ENCODE measurements around the gene NAPB. TPM values are rescaled to one million over a fixed set of nuclear protein-coding genes. Genes with fewer than 3 reads are reported as not detected.
"Not testable (repeated sequence)": the region's sequence is repeated elsewhere in the genome, so short reads cannot be mapped to it uniquely, and the experiment has no call there.

Gene NAPB
- total RNA-seq, 1 experiment from 2014 or later, result 5.8 TPM

GRCh38 chr20:23349338-23350195 is 71.7 kb downstream of the NAPB start:
- in situ Hi-C loops (cut with HindIII; ENCODE audit: low pct_unique_long_range_greater_than_20kb, low sequenced_read_pairs), result no loop called here
- BruUV-seq (replicated peaks), result TSS peak; percentile 85

GRCh38 chr20:23348510-23348909 is 72.8 kb downstream of the NAPB start:
- DNase-seq (ENCODE audit: low read depth, low spot score); H3K4me3 ChIP-seq (ENCODE audit: low read depth in 2 of 2, low read length in 2 of 2); H3K27me3 ChIP-seq (ENCODE audit: control insufficient read depth, insufficient read depth, low read length); POLR2A ChIA-PET; ATAC-seq; H3K9me3 ChIP-seq (ENCODE audit: control insufficient read depth, insufficient read depth, low read depth, low read length); in situ Hi-C loops (cut with HindIII; ENCODE audit: low pct_unique_long_range_greater_than_20kb, low sequenced_read_pairs); BruUV-seq (replicated peaks); CTCF ChIA-PET; H3K36me3 ChIP-seq (ENCODE audit: control insufficient read depth, insufficient read depth, low read length); H3K27ac ChIP-seq (ENCODE audit: low read length): not testable (repeated sequence)
- intact Hi-C loops (cut with micrococcal nuclease; ENCODE audit: unreplicated experiment), result loop anchor here (10.0 kb wide), 2 partner anchors 94 to 1014 kb away; no protein-coding TSS in a partner anchor
- H3K4me1 ChIP-seq (ENCODE audit: control insufficient read depth, insufficient read depth, low read length), result peaks cover 17% of the 10 kb centered on the region

More at GRCh38 chr20:23349338-23350195, 71.7 kb downstream of the NAPB start:
- ChIA-PET POLR2A (interaction anchor here (0.6 to 1.0 kb wide), 4 partner anchors 9 to 761 kb away, joined by 3 to 12 read pairs (median 4); no protein-coding TSS in a partner anchor), CTCF (interaction anchor here (0.6 to 1.1 kb wide), 8 partner anchors 9 to 1010 kb away, joined by 3 to 16 read pairs (median 5); no protein-coding TSS in a partner anchor)
- no peaks in the 10 kb centered on the region for H3K27me3 ChIP-seq (ENCODE audit: control insufficient read depth, insufficient read depth, low read length)
- H3K9me3 ChIP-seq (ENCODE audit: control insufficient read depth, insufficient read depth, low read depth, low read length), result no peaks in the 10 kb centered on the region
- intact Hi-C loops (cut with micrococcal nuclease; ENCODE audit: unreplicated experiment), result loop anchor here (10.0 kb wide), 3 partner anchors 95 to 1015 kb away; no protein-coding TSS in a partner anchor
- H3K4me1 ChIP-seq (ENCODE audit: control insufficient read depth, insufficient read depth, low read length), result peaks cover 17% of the 10 kb centered on the region
- TF ChIP-seq SIN3A (IDR thresholded peaks at IDR 0.05; ENCODE audit: borderline replicate concordance, insufficient read depth, low read depth, low read length), result no peak; the same call in 1 of the 2 replicates
- no peak for TF ChIP-seq POLR2AphosphoS5 (IDR thresholded peaks at IDR 0.05; ENCODE audit: low read depth, low read length)
- peak; percentile 60 for TF ChIP-seq CTCF (IDR thresholded peaks at IDR 0.05)
- H3K27ac ChIP-seq (ENCODE audit: low read length), result peak overlapping the region; percentile 98
- H3K4me3 ChIP-seq (ENCODE audit: low read depth in 2 of 2, low read length in 2 of 2), result peak overlapping the region; percentile 92 to 98
- DNase-seq (ENCODE audit: low read depth, low spot score), result no peak
- H3K36me3 ChIP-seq (ENCODE audit: control insufficient read depth, insufficient read depth, low read length), result peaks cover 6% of the 10 kb centered on the region
- peak; percentile 81 for ATAC-seq

- Histone ChIP-seq H3K27me3 (ENCODE audit: control insufficient read depth, insufficient read depth, low read length) (no peaks in the 10 kb centered on the region), H3K4me3 (ENCODE audit: low read depth in 2 of 2, low read length in 2 of 2) (no peak overlapping the region), H3K36me3 (ENCODE audit: control insufficient read depth, insufficient read depth, low read length) (peaks cover 3% of the 10 kb centered on the region), H3K9me3 (ENCODE audit: control insufficient read depth, insufficient read depth, low read depth, low read length) (no peaks in the 10 kb centered on the region), H3K27ac (ENCODE audit: low read length) (no peak overlapping the region), H3K4me1 (ENCODE audit: control insufficient read depth, insufficient read depth, low read length) (peaks cover 16% of the 10 kb centered on the region)
- TF ChIP-seq REST (IDR thresholded peaks at IDR 0.05; ENCODE audit: insufficient read depth in 1 of 2, low read depth in 2 of 2, low read length in 1 of 2) (no peak), POLR2AphosphoS5 (IDR thresholded peaks at IDR 0.05; ENCODE audit: low read depth, low read length) (no peak), TCF7L2 (IDR thresholded peaks at IDR 0.05; ENCODE audit: low read depth, low read length) (no peak), SIN3A (IDR thresholded peaks at IDR 0.05; ENCODE audit: borderline replicate concordance, insufficient read depth, low read depth, low read length) (no peak), CTCF (IDR thresholded peaks at IDR 0.05) (no peak)
- intact Hi-C loops (cut with micrococcal nuclease; ENCODE audit: unreplicated experiment), result loop anchor here (10.0 kb wide), 2 partner anchors 93 to 1013 kb away; no protein-coding TSS in a partner anchor
- ATAC-seq (no peak), DNase-seq (ENCODE audit: low read depth, low spot score) (no peak)
- BruUV-seq (replicated peaks), result no TSS peak
- in situ Hi-C loops (cut with HindIII; ENCODE audit: low pct_unique_long_range_greater_than_20kb, low sequenced_read_pairs), result no loop called here
- ChIA-PET CTCF (no interaction called here), POLR2A (no interaction called here)
Measured at GRCh38 chr20:23347791-23348190, 73.5 kb downstream of the NAPB start.
